Smooth muscle cell (in vitro differentiated cells): ENCODE results near the gene FAM168A. TPM values are rescaled to one million over a fixed set of nuclear protein-coding genes. Genes with fewer than 3 reads are reported as not detected.

ENCODE experiments used
- DNase-seq: peaks from one replicate; lab custom pipeline; 2025; ENCODE audit not compliant: unreplicated experiment; lab: John Stamatoyannopoulos, UW
- H2AFZ ChIP-seq: fragments of 200-600 bp; sonication (generic); 2 replicates; pipeline ENCODE4 v1.6.0; 2016; ENCODE audit warnings: antibody characterized with exemption, low read depth, mild to moderate bottlenecking
- H3F3A ChIP-seq: fragments of 200-600 bp; sonication (generic); 2 replicates; pipeline ENCODE4 v1.6.0; 2017; ENCODE audit warnings: antibody characterized with exemption, low read depth
- H3K27ac ChIP-seq: fragments of 200-600 bp; sonication (generic); 2 replicates; pipeline ENCODE4 v1.5.1; 2016; ENCODE audit warnings: low read depth, mild to moderate bottlenecking
- H3K27me3 ChIP-seq: fragments of 200-600 bp; sonication (generic); 2 replicates; pipeline ENCODE4 v1.6.1; 2016; ENCODE audit warnings: low read depth, mild to moderate bottlenecking
- H3K36me3 ChIP-seq: fragments of 200-600 bp; sonication (generic); 2 replicates; pipeline ENCODE4 v1.5.1; 2016; ENCODE audit warnings: low read depth
- H3K4me1 ChIP-seq: fragments of 200-600 bp; sonication (generic); 2 replicates; pipeline ENCODE4 v1.5.1; 2016; ENCODE audit warnings: low read depth
- H3K4me2 ChIP-seq: fragments of 200-600 bp; sonication (generic); 2 replicates; pipeline ENCODE4 v1.6.0; 2016; ENCODE audit warnings: mild to moderate bottlenecking
- H3K4me3 ChIP-seq: fragments of 200-600 bp; sonication (generic); 2 replicates; pipeline ENCODE4 v1.5.1; 2016; ENCODE audit warnings: mild to moderate bottlenecking
- H3K79me2 ChIP-seq: fragments of 200-600 bp; sonication (generic); 2 replicates; pipeline ENCODE4 v1.6.0; 2016; ENCODE audit warnings: low read depth, mild to moderate bottlenecking
- H3K9ac ChIP-seq: fragments of 200-600 bp; sonication (generic); 2 replicates; pipeline ENCODE4 v1.6.0; 2016; ENCODE audit warnings: low read depth
- H3K9me3 ChIP-seq: fragments of 200-600 bp; sonication (generic); replicated peaks from 2 replicates; pipeline ENCODE4 v1.5.1; 2016; ENCODE audit warnings: low read depth
- H4K20me1 ChIP-seq: fragments of 200-600 bp; sonication (generic); 2 replicates; pipeline ENCODE4 v1.6.0; 2016; ENCODE audit warnings: low read depth
- CTCF ChIP-seq: fragments of 200-600 bp; sonication (generic); IDR thresholded peaks from 2 replicates; pipeline ENCODE4 v1.5.1; 2017; ENCODE audit warnings: borderline replicate concordance, mild to moderate bottlenecking, antibody characterized with exemption; ENCODE audit not compliant: insufficient read depth, poor library complexity, severe bottlenecking
- WGBS: methylation state at CpG from one replicate; pipeline ENCODE4 v1.1.7; 2016; ENCODE audit warnings: low lambda C conversion rate; 5-methylcytosine and 5-hydroxymethylcytosine counted together
- polyA plus RNA-seq: library from polyadenylated mRNA; unstranded; fragments of >200 nt; fragmentation: Nextera tagmentation; extraction: Ambion mirVana; gene quantifications from 2 replicates; pipeline ENCODE4 v1.2.1, GENCODE V29; 2016
- total RNA-seq: library from RNA; depleted of rRNA; stranded (reverse); fragments of >200 nt; gene quantifications from 2 replicates; pipeline ENCODE4 v1.2.3, GENCODE V29; 2014

Gene FAM168A
- total and polyA plus RNA-seq, 2 experiments from 2014 or later = 10.8 to 32.5 TPM

- Histone ChIP-seq H3K27ac (no peak overlapping the region), H3K9ac (no peak overlapping the region)
Observed at GRCh38 chr11:73393479-73394415, 204.2 kb downstream of the FAM168A start.

GRCh38 chr11:73393011-73393380 lies 204.9 kb downstream of the FAM168A start:
- Histone ChIP-seq H3K4me3 (no peak overlapping the region), H3K9me3 (no peaks in the 10 kb centered on the region), H3K27ac (no peak overlapping the region), H3K4me1 (no peaks in the 10 kb centered on the region), H2AFZ (no peak overlapping the region), H4K20me1 (peaks cover 46% of the 10 kb centered on the region), H3K4me2 (no peak overlapping the region), H3K27me3 (no peaks in the 10 kb centered on the region), H3F3A (no peaks in the 10 kb centered on the region), H3K9ac (no peak overlapping the region), H3K79me2 (no peaks in the 10 kb centered on the region), H3K36me3 (no peaks in the 10 kb centered on the region)
- TF ChIP-seq CTCF = no peak
- no peak for DNase-seq
- WGBS = 71% methylated on average over 7 of the region's 7 CpGs

More at GRCh38 chr11:73393479-73394415, 204.2 kb downstream of the FAM168A start:
- Histone ChIP-seq H2AFZ (no peak overlapping the region), H3K79me2 (no peaks in the 10 kb centered on the region), H3K4me1 (no peaks in the 10 kb centered on the region), H3K27me3 (no peaks in the 10 kb centered on the region), H3K36me3 (no peaks in the 10 kb centered on the region), H3K4me2 (no peak overlapping the region), H3F3A (no peaks in the 10 kb centered on the region), H3K9me3 (no peaks in the 10 kb centered on the region), H4K20me1 (peaks cover 38% of the 10 kb centered on the region), H3K4me3 (no peak overlapping the region)
- DNase-seq = no peak
- 65% methylated on average over 14 of the region's 16 CpGs for WGBS
- TF ChIP-seq CTCF = peak; percentile 68

GRCh38 chr11:73392108-73393010 lies 205.6 kb downstream of the FAM168A start:
- Histone ChIP-seq H3K9ac (no peak overlapping the region), H3K4me1 (no peaks in the 10 kb centered on the region), H2AFZ (no peak overlapping the region), H3K36me3 (no peaks in the 10 kb centered on the region), H3K27ac (no peak overlapping the region), H4K20me1 (peaks cover 52% of the 10 kb centered on the region), H3K4me2 (no peak overlapping the region), H3F3A (no peaks in the 10 kb centered on the region), H3K27me3 (no peaks in the 10 kb centered on the region), H3K9me3 (no peaks in the 10 kb centered on the region), H3K4me3 (no peak overlapping the region), H3K79me2 (no peaks in the 10 kb centered on the region)
- WGBS = 96% methylated on average over 30 of the region's 31 CpGs
- TF ChIP-seq CTCF = no peak
- DNase-seq = no peak
